Activated naive CD8-positive, alpha-beta T cell treated with anti-CD3 and anti-CD28 coated beads for 36 hours (primary cell): Measurements from ENCODE around the gene CLDN11. TPM values are rescaled to one million over a fixed set of nuclear protein-coding genes. Genes with fewer than 3 reads are reported as not detected.

Experiments used
- DNase-seq: peaks from one replicate; pipeline ENCODE4 v3.0.0; 2021
- H3K27ac Mint-ChIP-seq: one replicate; pipeline ENCODE4 v1.8.0; 2022; ENCODE audit warnings: mild to moderate bottlenecking, moderate library complexity, mixed read lengths
- H3K27me3 Mint-ChIP-seq: one replicate; pipeline ENCODE4 v1.8.0; 2022; ENCODE audit warnings: mild to moderate bottlenecking, mixed read lengths
- H3K36me3 Mint-ChIP-seq: one replicate; pipeline ENCODE4 v1.8.0; 2021; ENCODE audit warnings: mild to moderate bottlenecking, mixed read lengths
- H3K4me1 Mint-ChIP-seq: one replicate; pipeline ENCODE4 v1.8.0; 2021; ENCODE audit warnings: mixed read lengths
- H3K4me3 Mint-ChIP-seq: one replicate; pipeline ENCODE4 v1.8.0; 2022; ENCODE audit warnings: mild to moderate bottlenecking, moderate library complexity, mixed read lengths
- H3K9me3 Mint-ChIP-seq: one replicate; pipeline ENCODE4 v1.8.0; 2022; ENCODE audit warnings: mixed read lengths
- total RNA-seq, 2 experiments: library from RNA; stranded (reverse); gene quantifications; one replicate each; pipeline ENCODE4 v1.2.3, GENCODE V29; 2021

The CLDN11 gene
- not detected for total RNA-seq

DNA sequence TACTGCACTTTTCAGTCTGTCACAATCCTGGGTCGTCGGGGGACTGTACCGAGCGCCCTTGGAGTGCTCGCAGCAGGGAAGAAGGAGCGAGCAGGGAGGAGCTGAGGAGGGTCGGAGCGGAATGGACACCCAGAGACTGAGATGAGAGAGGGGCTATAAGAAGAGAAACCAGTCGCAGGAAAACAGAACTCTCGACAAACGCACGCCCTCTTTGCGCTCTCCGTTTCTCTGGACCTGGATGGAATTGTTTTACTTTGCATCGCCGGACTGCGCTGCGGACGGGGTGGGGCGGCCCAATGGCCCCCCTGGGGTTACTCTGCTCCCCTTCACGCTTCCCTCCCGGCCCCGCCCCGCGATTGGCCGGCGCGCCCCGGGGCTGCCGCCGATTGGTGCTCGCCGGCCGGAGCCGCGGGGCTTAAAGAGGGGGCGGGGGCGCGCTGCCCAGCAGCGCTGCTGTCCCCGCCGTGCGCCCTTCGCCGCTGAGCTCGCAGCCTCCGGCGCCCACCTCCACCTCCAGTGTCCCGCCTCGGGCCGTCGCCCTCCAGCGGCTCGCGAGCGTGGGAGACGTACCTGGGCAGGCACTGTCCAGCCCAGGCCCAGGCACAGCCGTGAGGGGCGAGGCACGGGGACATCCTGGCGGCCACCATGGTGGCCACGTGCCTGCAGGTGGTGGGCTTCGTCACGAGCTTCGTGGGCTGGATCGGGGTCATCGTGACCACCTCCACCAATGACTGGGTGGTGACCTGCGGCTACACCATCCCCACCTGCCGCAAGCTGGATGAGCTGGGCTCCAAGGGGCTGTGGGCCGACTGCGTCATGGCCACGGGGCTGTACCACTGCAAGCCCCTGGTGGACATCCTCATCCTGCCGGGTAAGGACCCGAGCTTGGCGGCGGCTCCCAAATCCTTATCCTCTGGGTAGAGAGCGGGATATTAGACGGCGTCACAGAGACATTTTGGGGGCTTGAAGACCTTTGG, at the start of gene CLDN11:
Gene CLDN11, plus strand, starts transcription at position 447 of the 977 bp plus-strand sequence. Its CDS starts 199 bp downstream, at position 646.
- H3K36me3 Mint-ChIP-seq: peaks cover 2% of the 10 kb centered on the region
- H3K27me3 Mint-ChIP-seq: peaks cover 49% of the 10 kb centered on the region
- H3K27ac Mint-ChIP-seq: no peak within 1 kb of the TSS
- H3K4me3 Mint-ChIP-seq: peak within 1 kb of the TSS; percentile 66
- no peaks in the 10 kb centered on the region for H3K9me3 Mint-ChIP-seq
- DNase-seq: no peak
- peaks cover 15% of the 10 kb centered on the region for H3K4me1 Mint-ChIP-seq

DNA sequence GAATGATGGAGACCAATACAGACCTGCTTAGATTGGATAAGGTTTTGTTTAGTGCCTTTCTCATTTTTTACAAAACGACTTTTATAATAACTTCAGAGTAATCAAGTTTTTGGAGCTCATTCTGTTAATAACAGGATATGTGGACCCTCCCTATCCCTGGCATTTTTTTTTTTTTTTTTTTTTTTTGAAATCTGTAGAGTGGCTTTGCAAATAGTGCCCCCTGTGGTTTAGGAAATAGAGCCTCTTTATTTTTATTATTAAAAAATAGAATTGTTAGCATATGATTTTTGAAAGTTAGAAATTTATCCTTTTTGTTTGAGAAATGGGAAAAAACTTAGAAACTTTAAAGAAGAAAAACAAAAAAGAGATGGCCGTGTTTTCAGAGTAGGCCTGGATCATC, 49.7 kb upstream of the CLDN11 start:
- Mint-ChIP-seq H3K36me3 (peaks cover 16% of the 10 kb centered on the region), H3K4me3 (no peak overlapping the region), H3K9me3 (peaks cover 2% of the 10 kb centered on the region), H3K27me3 (no peaks in the 10 kb centered on the region), H3K27ac (no peak overlapping the region), H3K4me1 (peaks cover 25% of the 10 kb centered on the region)
- DNase-seq: no peak

DNA sequence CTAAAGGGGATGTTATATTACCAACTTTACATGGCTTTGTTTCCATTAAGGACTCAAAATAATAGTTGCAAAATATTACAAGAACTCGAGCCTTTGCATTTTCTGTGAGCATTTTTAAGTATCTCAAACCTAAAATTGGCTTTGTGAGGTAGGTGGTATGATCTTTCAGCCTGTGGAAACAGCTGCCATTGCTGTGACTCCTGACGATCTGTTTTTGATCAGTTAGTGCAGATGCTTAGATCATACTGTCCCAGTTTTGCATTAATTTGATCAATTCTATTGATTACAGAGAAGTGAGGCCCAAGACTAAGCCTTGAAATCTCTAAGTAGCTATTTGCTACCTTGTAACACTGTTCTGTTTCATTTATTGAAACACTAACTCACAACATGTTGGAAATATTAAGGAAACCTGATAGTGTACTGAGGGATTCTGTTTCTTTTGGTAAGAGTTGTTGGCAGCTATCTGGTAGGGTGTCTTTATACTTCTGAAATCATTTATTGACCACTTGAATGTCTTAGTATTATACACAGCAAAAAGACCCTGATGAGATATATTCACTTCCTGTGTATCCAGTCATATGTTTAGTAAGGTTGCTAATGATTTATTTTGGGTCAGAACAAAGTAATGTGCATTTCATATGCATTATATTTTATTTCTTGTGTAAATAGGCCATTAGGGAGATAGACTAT, 46.3 kb upstream of the CLDN11 start:
- H3K4me3 Mint-ChIP-seq: no peak overlapping the region
- H3K36me3 Mint-ChIP-seq: no peaks in the 10 kb centered on the region
- H3K27me3 Mint-ChIP-seq: no peaks in the 10 kb centered on the region
- no peak for DNase-seq
- peaks cover 22% of the 10 kb centered on the region for H3K4me1 Mint-ChIP-seq
- no peaks in the 10 kb centered on the region for H3K9me3 Mint-ChIP-seq
- no peak overlapping the region for H3K27ac Mint-ChIP-seq

DNA sequence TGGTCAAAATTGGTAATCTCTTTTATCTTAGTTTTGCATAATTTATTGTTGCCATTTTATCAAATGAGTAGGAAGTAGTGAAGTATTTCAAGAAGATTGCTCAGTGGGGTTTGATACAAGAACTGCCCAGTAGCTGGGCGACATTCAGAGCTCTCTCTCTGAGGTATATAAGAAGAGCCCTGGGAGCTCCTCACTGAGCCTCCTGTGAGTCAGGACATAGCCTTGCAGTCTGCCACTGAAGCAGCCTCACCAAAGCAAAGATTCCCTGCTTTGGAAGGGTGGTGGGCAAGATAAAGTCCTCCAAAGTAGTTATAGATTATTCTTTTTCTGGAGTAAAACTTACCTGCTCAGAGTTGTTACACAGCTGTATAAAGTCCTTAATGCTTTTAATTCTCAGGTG, 35.1 kb upstream of the CLDN11 start:
- Mint-ChIP-seq H3K9me3 (no peaks in the 10 kb centered on the region), H3K4me3 (no peak overlapping the region), H3K36me3 (peaks cover 20% of the 10 kb centered on the region), H3K27ac (no peak overlapping the region), H3K27me3 (no peaks in the 10 kb centered on the region), H3K4me1 (no peaks in the 10 kb centered on the region)
- DNase-seq: no peak

DNA sequence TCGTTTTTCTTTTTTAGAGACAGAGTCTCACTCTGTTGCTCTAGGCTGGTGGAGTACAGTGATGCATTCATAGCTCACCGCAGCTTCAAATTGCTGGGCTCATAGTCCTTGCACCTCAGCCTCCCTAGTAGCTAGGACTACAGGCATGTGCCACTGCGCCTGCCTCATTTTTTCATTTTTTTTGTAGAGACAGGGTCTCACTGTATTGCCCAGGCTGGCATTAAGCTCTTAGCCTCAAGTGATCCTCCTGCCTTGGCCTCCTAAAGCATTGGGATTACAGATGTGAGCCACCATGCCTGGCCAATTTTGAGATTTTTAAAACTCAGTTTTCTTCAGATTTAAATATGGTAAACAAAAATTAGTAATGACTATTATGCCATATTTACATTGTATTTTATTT, 32.2 kb upstream of the CLDN11 start:
- H3K27me3 Mint-ChIP-seq: no peaks in the 10 kb centered on the region
- peaks cover 2% of the 10 kb centered on the region for H3K4me1 Mint-ChIP-seq
- no peaks in the 10 kb centered on the region for H3K9me3 Mint-ChIP-seq
- no peak overlapping the region for H3K4me3 Mint-ChIP-seq
- peaks cover 19% of the 10 kb centered on the region for H3K36me3 Mint-ChIP-seq
- DNase-seq: no peak
- H3K27ac Mint-ChIP-seq: no peak overlapping the region

- no peaks in the 10 kb centered on the region for H3K27me3 Mint-ChIP-seq
- no peak overlapping the region for H3K27ac Mint-ChIP-seq
- peaks cover 19% of the 10 kb centered on the region for H3K36me3 Mint-ChIP-seq
- H3K4me3 Mint-ChIP-seq: no peak overlapping the region
- no peak for DNase-seq
- H3K9me3 Mint-ChIP-seq: no peaks in the 10 kb centered on the region
- peaks cover 2% of the 10 kb centered on the region for H3K4me1 Mint-ChIP-seq
These were observed 30.7 kb upstream of the CLDN11 start for GRCh38 chr3:170387950-170388349.

GRCh38 chr3:170391108-170391507, 27.6 kb upstream of the CLDN11 start:
- no peak overlapping the region for H3K27ac Mint-ChIP-seq
- peaks cover 16% of the 10 kb centered on the region for H3K36me3 Mint-ChIP-seq
- no peaks in the 10 kb centered on the region for H3K9me3 Mint-ChIP-seq
- H3K4me3 Mint-ChIP-seq: no peak overlapping the region
- no peak for DNase-seq
- no peaks in the 10 kb centered on the region for H3K27me3 Mint-ChIP-seq
- peaks cover 2% of the 10 kb centered on the region for H3K4me1 Mint-ChIP-seq

DNA sequence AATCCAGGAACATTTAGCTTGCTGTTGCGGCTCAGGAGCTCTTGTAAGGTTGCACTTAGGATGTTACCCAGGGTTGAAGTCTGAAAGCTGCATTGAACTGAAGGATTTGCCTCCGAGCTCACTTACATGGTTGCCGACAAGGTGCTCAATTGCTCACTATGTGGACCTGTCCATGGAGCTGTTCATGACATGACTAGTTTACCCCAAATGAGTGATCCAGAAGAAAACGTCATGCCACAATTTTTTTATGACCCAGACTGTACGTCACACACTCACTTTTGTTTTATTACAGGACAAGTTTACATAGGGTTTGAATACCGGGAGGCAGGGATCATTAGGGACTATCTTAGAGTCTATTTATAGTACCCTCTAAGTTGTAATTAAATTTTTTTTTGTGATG, 21.0 kb upstream of the CLDN11 start:
- H3K27ac Mint-ChIP-seq: no peak overlapping the region
- H3K36me3 Mint-ChIP-seq: no peaks in the 10 kb centered on the region
- H3K4me3 Mint-ChIP-seq: no peak overlapping the region
- no peaks in the 10 kb centered on the region for H3K9me3 Mint-ChIP-seq
- no peaks in the 10 kb centered on the region for H3K4me1 Mint-ChIP-seq
- DNase-seq: no peak
- H3K27me3 Mint-ChIP-seq: no peaks in the 10 kb centered on the region

DNA sequence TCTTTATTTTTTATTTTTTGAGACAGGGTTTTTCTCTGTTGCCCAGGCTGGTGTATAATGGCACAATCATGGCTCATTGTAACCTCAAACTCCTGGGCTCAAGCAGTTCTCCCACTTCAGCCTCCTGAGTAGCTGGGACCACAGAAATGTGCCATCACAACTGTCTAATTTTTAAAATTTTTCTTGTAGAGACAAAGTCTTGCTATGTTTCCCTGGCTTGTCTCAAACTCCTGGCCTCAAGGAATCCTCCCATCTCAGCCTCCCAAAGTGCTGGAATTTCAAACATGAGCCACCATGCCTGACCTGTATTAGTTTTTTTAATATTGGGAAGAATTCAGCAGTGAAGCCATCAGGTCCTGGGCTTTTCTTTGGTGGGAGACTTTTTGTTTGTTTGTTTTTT, 13.6 kb upstream of the CLDN11 start:
- no peak for DNase-seq
- no peaks in the 10 kb centered on the region for H3K27me3 Mint-ChIP-seq
- no peaks in the 10 kb centered on the region for H3K36me3 Mint-ChIP-seq
- no peaks in the 10 kb centered on the region for H3K9me3 Mint-ChIP-seq
- H3K4me1 Mint-ChIP-seq: no peaks in the 10 kb centered on the region
- no peak overlapping the region for H3K4me3 Mint-ChIP-seq
- no peak overlapping the region for H3K27ac Mint-ChIP-seq

- Mint-ChIP-seq H3K4me3 (no peak overlapping the region), H3K36me3 (no peaks in the 10 kb centered on the region), H3K9me3 (no peaks in the 10 kb centered on the region), H3K4me1 (peaks cover 5% of the 10 kb centered on the region), H3K27ac (no peak overlapping the region), H3K27me3 (peaks cover 1% of the 10 kb centered on the region)
- DNase-seq: no peak
These were observed 8.1 kb upstream of the CLDN11 start for GRCh38 chr3:170410428-170411029.

- Mint-ChIP-seq H3K4me3 (no peak overlapping the region), H3K27ac (no peak overlapping the region), H3K27me3 (peaks cover 17% of the 10 kb centered on the region), H3K9me3 (no peaks in the 10 kb centered on the region), H3K4me1 (peaks cover 7% of the 10 kb centered on the region), H3K36me3 (peaks cover 2% of the 10 kb centered on the region)
- no peak for DNase-seq
These were observed 5.4 kb upstream of the CLDN11 start for GRCh38 chr3:170413291-170413690.

DNA sequence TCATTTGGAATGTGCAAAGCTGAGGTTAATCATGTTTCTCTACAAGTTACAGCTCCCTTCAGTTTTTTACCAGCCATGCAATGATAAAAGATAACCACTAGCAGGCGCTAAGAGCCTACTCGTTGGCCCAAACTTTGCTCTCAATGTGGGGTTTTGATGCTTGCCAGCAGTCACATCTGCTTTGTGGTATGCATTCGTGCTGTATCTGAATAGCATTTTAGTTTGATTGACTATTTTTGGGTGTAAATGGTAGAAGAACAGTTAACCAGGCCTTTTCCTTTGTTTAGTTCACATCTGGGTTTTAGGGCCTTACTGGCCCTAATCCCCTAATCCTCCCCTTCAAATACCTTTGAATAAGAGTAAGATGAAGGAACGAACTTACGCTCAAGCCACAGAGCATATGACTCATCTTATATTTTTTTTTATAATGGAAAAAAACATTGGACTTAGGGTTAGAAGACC, 4.4 kb upstream of the CLDN11 start:
- H3K4me3 Mint-ChIP-seq: no peak overlapping the region
- no peaks in the 10 kb centered on the region for H3K9me3 Mint-ChIP-seq
- no peak overlapping the region for H3K27ac Mint-ChIP-seq
- peaks cover 12% of the 10 kb centered on the region for H3K4me1 Mint-ChIP-seq
- H3K36me3 Mint-ChIP-seq: peaks cover 2% of the 10 kb centered on the region
- DNase-seq: peak; percentile 19
- peaks cover 24% of the 10 kb centered on the region for H3K27me3 Mint-ChIP-seq

DNA sequence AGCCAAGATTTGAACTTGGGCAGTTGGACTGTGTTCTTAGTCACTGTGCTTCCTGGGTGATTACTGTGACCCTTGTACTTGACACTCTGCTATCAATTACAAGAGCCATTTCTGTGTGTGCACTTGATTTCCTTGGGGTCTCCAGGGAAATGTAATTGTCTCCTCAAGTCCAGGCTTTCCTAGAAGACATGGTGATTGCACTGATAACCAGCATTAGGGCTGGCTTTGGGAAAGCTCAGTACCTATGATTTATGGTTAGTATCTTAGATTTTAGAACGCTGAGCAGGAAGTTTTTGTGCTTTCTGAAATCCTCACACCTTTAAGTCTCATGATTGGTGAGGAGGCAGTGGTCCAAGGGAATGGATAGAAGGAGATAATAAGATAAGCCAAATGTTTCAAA, 1.6 kb upstream of the CLDN11 start:
- DNase-seq: no peak
- Mint-ChIP-seq H3K27ac (no peak overlapping the region), H3K9me3 (no peaks in the 10 kb centered on the region), H3K4me1 (peaks cover 15% of the 10 kb centered on the region), H3K27me3 (peaks cover 44% of the 10 kb centered on the region), H3K4me3 (no peak overlapping the region), H3K36me3 (peaks cover 2% of the 10 kb centered on the region)

- no peak for DNase-seq
- Mint-ChIP-seq H3K4me1 (peaks cover 11% of the 10 kb centered on the region), H3K27ac (no peak overlapping the region), H3K36me3 (peaks cover 2% of the 10 kb centered on the region), H3K27me3 (peaks cover 49% of the 10 kb centered on the region), H3K9me3 (no peaks in the 10 kb centered on the region), H3K4me3 (no peak overlapping the region)
These were observed 954 bp downstream of the CLDN11 start for GRCh38 chr3:170419557-170420087.

DNA sequence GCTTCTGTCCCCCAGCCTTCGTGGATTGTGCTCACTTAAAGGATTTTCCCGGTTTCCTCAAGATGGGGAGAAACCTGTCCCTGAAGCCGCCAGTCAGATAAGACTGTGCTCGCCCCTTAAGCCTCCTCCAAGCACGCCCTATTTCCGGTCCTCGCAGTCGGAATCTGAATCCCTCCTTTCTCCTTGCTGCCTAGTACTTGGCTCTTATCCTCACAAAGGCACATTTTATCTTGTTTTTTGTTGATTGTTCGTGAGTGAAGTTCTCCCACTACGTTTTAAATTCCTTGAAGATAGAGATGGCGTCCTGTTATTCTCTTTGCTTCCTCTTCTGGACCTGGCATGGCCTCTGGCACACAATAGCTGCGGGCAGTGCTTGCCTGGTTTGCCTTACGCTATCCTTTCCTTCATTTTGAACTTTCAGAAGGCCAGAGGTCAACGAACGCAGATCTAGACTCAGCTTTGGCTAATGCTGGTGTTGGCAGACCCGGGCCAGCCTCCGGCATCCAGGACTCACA, 1.7 kb downstream of the CLDN11 start:
- no peaks in the 10 kb centered on the region for H3K9me3 Mint-ChIP-seq
- H3K36me3 Mint-ChIP-seq: peaks cover 2% of the 10 kb centered on the region
- no peak overlapping the region for H3K27ac Mint-ChIP-seq
- no peak for DNase-seq
- peaks cover 9% of the 10 kb centered on the region for H3K4me1 Mint-ChIP-seq
- peaks cover 53% of the 10 kb centered on the region for H3K27me3 Mint-ChIP-seq
- no peak overlapping the region for H3K4me3 Mint-ChIP-seq
